GM04504 (cell line): ENCODE data around the gene SLC24A4.

Experiments used
- DNase-seq: peaks from one replicate; pipeline ENCODE4 v3.0.0-alpha.2; 2012; ENCODE audit warnings: low read depth

SLC24A4 gene

DNA sequence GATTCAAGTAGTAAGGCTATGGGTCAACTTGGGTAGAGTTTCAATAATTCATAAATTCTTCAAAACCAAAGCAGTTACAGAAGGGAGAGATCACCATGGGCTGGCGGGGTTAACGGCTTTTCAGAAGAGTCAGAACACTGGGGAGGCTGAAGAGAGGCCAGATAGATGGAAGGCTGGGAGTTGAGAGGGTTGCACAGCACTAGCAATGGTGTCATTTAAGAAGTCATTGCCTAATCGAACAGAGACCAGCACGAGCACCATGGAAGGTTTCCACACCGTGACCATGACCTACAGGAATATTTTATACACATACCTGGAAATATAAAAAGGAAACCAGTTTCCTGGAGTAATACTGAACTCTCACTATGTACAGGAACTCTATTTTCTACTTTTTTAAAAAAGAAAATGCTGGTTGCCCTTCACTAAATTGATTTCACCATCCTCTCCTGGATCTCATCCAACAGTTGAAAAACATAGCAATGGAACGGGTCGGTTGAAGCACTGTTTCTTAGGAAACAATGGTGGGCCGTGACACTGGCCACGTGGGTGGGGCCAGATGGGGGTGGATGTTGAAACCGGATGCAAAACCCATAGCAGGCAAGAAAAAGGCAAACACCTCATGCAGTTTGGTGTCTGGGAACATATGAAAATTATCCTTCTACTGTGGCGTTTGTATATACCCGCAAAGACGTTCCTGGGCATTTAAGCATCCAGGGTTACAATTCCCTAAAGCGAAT is 152.7 kb downstream of the SLC24A4 start:
- no peak for DNase-seq

DNA sequence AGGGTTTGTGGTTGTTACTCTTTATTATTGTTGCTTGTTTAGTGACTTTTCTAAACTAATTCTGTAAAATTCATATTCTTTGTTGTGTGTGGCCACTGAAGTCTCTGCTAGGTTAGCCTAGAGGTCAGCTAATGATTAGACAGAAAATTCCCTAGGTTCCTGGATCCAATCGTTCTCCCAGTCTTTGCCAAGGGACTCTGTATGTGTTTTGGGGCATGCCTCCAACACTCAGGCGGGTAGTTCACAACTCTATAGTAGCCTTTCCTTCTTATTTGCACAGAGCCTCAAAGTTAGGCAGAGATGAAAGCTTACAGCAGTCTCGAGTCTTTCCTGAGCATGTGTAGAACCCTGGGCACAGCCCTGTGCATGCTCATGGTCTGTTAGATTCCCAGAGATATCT is 157.9 kb downstream of the SLC24A4 start:
- no peak for DNase-seq

DNA sequence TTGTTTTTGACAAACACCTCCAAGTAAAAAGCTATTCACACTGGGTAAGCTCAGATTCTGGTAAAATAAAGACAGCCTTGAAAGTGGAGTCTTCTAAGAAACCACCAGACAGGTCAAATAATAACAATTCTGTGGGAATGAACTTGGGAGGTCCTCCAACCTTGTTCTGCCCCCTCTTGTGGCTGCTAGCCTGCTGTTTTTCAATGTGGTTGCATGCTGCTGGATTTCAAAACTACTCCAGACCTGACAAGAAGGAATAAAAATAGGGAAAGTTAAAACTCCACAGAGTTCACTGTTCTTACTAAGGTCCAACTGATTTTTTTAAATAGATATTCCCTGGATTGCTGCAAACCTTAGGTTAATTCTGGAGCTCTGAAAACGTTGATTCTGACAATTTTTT is 158.4 kb downstream of the SLC24A4 start:
- DNase-seq = no peak

DNA sequence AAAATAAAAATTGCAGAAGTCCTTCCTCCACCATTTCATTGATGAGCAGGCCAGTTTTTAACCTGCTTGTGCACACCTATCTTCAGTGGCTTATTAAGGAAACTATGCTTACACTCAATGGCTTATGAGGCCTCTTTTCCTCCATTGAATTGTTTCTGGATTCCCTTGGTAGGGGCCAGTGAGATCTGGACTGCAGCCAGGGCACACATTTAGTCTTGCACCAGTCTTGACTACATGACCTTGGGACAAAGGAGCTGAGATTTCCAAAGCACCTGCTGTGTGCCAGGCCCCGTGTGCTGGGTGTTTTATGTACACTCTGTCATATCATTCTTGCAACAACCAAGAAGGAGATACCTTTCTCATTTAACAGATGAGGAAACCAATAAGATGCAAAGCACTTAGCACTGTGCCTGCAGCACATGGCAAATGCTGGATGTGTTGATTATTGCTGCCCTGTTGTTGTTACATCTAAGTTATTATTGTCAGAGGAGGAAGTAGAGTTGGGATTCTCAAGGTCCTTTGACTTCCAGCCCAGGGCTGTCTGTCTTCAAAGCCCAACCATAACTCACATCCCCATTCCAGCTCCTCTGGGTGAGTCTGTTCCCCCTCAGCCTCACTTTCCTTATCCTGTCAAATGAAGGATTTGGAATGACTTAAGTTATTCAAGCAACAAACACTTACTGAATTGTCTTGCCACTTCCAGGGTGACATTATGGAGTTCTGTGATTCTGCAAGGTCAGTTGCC is 159.0 kb downstream of the SLC24A4 start:
- no peak for DNase-seq

DNA sequence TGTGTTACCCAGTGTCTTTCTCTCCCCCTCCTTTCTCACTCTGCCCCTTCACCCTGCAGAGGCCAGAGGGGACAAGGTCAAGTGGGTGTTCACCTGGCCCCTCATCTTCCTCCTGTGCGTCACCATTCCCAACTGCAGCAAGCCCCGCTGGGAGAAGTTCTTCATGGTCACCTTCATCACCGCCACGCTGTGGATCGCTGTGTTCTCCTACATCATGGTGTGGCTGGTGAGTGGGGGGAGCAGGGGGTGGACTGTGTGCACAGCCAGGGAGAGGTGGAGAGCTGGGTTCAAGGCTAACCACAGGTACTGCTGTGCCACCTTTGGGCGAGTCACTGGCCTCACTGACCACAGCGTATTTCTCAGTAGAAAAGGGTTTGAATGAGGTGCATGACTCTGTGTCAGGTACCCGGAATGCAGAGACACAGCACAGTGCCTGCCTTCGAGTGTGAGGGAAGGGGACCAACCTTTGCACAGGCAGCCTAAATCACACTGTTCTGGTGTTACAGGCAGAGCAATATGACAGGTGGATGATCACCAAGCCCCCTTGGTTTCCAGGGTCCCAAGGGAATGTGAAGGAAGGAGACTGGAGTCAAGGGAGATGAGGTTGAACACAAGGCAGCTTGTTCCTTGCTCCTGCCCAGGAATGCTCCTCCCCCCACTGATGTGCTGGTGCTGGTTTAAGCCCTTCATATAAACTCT is 159.8 kb downstream of the SLC24A4 start:
- DNase-seq = no peak

DNA sequence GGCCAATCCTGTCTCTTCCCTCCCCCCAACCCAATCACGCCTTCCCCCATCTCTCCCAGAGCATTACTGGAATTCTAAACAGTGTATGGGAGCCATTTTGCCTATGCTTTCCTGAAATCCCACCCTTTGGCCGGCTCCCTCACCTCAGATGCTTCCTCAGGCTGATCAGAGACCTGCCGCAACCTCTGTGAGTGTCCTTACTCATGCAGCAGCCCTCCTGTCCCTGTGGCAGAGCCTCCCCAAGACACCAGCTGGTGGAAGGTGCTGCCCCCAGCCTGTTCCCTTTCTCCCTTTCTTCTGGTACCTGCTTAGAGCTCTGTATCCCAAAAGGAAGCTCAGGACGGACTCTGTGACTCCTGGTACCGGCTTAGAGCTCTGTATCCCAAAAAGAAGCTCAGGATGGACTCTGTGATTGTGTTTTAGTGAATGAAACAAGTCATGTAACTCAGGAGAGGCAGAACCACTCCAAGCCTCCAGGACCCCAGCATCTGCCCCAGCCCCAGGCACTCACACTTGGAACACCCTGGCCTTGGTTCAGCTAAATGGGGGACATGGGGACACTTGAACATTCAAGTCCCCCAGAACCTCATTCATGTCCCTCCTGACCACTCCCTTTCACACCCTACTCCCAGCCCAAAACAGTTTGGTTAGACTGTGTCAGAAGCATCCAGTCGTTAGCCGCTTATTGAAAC is 161.3 kb downstream of the SLC24A4 start:
- no peak for DNase-seq

DNA sequence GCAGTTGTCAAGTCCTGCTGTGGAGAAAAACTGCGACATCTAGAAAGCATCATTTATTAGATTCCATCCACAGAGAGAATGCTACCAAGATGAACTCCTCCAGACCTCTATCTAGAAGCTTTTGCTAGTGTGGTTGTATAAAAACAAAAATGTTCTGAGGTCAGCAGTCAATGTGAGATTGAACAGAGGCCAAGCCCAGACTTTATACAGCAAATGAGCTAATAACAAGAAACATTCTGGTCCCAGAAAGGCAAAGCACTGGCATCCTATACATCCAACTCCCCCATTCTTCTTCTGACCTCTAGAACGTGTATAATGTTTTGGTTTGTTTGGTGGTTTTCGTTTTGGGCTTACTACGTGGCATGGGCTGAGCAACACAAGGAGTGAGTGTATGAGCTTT is 163.9 kb downstream of the SLC24A4 start:
- no peak for DNase-seq

DNA sequence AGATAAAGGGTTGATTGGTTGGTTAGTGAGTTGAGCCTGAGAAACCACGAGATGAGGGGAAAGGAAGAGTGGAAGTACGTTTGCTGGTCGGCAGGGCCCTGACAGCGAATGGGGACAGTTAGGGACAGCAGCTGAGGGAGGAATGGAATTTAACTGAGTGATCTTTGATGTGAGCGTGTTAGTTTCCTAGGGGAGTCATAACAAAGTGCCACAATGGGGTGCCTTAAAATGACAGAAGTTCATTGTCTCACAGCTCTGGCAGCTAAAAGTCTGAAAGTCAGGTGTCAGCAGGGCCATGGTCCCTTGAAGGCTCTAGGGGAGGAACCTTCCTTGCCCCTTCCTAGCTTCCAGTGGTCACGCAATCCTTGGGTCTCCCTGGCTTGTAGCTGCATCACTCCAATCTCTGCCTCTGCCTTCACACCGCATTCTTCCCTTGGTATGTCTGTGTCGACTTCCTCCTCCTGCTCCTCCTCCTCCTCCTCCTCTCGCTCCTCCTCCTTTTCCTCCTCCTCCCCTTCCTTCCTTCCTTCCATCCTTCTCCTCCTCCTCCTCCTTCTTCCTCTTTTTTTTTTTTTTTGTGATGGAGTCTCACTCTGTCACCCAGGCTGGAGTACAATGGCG is 164.7 kb downstream of the SLC24A4 start:
- DNase-seq = no peak

DNA sequence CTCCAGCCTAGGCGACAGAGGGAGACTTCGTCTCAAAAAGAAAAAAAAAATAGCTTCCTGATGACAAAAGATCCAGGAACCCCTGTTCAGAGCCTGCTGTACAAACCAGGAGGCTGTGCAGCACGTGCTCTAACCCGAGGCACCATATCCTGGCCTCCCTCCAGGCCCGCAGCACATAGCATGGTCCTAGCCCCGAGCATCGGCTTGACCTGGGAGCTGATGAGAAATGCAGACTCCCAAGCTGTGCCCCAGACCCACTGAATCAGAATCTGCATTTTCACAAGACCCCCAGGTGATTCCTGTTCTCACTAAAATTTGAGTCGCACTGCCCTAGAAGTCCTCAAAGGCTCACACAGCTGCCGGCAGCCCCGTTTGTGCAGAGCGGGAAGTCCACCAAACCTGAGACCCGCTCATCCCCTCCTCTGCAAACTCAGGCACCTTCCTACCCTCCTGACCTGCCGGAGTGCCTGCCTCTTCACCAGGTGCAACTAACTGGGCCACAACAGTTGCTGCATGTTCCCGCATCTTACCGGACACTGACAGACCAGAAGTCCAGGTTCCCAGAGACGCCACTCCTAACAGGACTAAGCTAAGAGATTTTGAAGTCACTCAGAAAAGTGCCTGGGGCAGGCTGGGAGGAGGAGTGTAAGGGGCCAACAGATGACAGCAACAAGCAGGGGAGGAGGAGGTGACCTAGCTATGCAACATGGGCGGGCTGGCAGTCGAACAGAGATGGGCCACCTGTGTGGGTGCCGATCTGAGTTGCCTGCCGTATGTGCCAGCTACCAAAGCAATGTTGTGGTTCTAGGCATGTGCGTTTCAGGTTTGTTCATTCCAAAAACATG is 166.7 kb downstream of the SLC24A4 start:
- no peak for DNase-seq

DNA sequence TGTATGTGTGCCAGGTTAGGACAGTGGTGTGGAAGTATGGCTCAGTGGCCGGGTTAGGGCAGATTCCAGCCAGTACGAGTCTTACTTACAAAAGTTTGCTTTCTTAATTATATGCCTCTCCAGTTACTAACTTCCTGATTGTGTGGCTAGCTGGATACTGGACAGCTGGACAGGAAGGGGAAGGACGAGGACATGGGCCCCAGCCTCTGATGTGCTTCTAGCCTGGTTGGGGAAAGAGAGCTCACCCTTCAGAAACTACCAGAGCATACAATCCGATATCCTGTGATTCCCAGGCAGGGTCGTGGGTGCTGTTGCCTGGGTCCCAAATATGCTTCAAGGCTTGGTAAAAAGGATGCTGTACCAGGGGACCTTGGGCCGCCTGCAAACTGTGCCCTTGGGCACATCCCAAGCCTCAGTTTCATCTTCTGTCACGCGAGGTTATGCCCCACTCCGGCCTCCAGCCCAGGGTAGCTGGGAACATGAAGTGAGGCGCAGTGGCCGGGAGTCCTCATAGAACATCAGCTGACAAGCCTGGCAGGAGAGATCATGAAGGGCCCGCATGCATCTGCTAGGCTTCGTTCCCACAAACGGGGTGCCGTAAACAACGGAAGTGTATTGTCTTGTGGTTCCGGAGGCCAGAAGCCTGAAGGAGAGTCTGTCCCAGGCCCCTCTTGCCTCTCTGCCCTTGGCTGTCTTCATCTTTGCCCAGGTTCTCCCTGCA is 167.4 kb downstream of the SLC24A4 start:
- no peak for DNase-seq

DNA sequence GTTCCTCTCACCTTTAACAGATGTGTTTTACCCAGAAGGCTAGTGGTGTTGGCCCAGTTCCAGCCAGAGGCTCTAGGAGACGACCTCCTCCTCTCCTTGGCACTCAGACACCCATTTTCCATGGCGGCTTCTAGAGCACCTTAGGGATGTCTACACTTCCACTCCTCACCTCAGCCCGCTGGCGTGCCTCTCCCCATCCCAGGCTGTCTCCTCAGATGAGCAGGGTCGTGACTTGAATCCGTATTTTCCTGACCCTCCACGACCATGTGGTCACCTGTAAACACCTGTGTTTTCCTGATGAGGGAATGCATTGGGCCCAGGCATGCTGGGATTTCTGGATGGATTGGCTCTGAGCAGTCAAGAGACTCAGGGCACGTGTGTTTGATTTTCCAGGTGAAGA is 168.8 kb downstream of the SLC24A4 start:
- no peak for DNase-seq

DNA sequence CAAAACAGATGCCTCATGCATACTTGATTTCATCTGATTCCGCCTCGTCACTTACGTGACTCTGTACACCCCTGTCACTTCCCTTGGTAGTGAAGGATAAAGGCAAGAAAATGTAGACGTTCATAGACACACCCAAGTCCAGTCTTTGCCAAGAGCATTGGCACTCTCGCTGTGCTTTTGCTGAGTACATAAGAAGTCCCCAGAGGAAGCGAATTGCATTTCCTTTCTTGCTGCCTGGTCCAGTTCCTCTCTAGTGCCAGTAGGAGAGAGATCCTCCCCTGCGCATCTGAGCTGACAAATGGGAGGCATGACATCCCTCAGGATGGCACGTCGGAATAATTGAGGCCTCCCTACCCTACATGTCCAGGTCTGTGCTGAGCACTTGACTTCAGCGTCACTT is 169.3 kb downstream of the SLC24A4 start:
- no peak for DNase-seq

DNA sequence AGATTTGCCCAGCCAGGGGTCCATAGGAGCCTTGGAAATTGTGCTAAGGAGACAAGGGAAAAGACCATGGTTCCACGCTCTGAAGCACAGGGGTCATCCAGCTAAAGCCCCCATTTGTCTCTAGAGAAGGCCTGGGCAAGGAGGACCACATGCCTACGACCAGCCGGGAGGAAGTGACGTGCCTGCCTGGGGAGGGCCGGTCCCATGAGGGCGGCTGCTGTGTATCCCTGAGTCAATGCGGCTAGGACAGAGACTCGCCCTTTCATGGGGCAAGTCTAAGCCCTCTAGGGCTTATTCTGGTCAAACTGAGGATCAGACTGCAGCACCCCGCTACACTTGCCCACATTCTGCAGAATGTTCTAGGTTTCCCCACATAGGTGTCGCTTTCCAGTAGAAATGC is 170.1 kb downstream of the SLC24A4 start:
- no peak for DNase-seq

DNA sequence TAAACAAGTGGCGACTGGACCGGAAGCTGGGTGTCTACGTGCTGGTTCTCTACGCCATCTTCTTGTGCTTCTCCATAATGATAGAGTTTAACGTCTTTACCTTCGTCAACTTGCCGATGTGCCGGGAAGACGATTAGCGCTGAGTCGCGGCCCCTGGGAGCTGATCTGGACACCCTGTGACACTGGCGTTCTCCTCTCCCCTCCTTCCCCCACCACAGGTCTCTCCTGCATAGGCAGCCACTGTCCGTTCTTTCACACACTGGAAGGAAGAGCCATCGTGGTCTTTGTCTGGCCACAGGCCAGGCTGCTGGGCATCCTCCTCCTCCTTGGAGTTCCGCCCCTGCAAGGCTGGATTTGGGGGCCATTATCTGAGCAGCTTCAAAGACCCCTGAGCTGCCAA is 170.5 kb downstream of the SLC24A4 start:
- DNase-seq = no peak

DNA sequence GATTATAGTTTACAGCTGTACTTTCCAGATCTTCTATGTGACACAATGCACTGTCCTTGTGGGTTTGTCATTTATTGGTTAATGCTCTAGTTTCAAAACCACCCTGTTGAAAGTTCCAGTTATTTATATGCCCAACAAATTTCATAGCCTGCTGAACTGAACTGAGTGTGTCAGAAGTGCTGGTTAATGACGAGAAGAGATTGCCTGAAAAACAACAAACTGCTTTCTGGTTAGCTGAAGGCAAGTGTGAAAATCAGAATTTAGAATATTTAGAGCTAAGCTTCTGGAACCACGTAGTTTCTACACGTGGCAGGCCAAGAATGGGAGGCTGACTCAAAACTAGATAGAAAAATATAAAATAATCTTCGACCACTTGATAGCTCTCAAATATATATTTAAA is 171.5 kb downstream of the SLC24A4 start:
- no peak for DNase-seq

DNA sequence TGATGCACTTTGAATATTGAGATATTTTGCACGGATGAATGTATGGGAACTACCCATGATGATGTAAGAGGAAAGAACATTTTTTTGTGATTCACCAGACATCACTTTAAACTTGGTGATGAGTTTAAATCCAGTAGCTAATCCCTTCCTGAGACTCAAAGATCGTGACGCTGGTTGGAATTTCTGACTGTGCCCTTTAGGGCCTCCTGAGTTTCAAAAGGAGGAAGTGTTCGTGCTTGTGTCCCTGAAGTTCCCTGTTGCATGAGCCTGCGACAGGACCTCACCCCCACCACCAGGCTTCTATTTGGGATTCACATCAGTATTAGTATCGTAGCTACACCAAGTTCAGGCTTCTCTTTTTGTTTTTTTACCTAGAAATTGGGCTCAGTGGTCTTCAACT is 172.1 kb downstream of the SLC24A4 start:
- DNase-seq = no peak

DNA sequence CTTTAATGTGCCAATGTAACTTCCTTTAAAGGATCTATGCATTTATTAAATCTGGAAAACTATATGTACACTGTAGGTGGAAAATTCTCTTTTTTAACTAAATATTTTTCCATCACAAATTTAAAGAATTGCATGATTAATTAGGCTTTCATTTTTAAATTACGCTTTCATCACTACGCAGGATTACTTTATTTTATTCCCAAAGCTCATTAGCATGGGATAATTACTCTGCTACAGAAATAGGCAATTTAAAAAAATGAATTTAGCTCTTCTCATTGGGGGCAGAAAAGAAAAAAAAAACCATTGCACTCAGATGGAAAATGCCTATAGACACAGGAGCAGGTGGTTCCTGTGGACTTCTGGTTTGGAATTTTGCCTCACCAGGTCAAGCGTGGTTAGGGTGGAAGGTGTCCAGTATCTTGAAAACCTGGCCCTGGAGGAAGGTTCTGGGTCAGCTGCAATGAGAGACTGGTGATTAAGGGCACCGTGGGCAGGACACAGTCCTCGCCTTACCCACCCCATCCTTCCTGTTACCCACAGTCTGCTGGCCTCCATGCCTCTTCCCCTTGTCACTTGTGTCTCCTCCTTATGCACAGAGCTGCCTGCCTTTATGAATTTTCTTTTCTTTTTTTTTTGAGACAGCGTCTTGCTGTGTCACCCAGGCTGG is 173.4 kb downstream of the SLC24A4 start:
- no peak for DNase-seq

DNA sequence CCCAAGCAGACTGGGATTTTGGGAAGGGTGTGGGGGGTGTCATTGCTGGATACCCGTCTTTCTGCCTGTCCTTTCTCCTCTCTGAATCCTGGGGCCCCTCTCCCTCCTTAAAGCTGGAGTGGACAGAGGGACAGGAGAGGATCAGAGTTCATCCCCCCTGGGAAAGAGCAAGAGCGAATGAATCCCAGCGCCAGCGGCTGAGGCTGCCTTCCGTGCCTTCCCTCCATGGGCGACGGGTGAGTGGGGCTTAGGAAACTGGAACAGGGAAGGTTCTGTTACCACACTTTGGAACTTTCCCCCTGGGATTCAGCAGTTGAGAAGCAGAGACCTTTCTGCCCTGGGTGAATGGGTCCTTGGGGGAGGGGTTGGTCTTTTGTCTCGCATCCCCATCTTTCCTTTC is 174.4 kb downstream of the SLC24A4 start:
- no peak for DNase-seq

DNA sequence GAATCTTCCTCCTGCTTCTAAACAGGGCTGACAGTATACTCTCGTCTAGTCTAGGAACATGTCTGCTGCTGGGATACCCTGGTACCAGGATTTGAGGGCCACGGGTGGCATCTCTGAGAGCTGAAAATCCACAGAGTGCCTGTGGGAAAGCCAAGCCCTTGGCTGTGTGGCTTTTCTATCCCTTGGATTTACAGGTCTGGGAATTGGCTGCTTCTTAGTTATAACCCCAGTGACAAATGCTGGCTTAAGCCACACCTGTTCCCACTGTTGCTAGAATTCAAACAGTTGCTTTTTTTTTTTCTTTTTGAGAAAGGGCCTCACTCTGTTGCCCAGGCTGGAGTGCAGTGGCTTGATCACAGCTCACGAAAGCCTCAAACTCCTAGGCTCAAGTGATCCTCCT is 176.3 kb downstream of the SLC24A4 start:
- no peak for DNase-seq

DNA sequence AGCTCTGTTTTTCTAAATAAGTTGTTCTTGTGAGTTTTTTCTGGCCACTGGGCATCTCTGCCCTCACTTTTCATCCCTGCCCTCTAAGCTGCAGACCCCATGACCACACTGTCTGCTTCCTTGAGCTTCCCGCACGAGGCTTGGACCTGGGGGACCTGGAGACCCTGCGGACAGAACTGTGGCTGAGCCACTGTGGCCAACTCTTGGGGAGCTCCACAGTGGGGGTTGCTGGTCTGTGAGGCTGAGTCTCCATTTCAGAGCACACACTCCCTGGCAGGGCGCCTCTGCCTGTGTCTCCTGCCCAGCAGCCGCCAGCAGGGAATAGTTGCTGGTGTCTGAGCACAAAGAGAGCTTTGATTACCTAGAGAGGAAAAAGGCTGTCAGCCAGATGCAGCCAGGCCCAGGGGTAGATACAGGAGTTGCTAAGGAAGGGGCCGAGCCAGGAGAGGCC is 177.6 kb downstream of the SLC24A4 start:
- no peak for DNase-seq
